HCT116 (cell line): ENCODE measurements around the gene RBM47.

Experiments used
- ATF3 ChIP-seq: IDR thresholded peaks from 2 replicates; pipeline ENCODE4 v1.6.1; 2012
- CTCF ChIP-seq, 3 experiments: fragments of 200-600 bp in 1 of 3; sonication (generic) in 1 of 3; IDR thresholded peaks in 2 of 3; conservative IDR thresholded peaks in 1 of 3; 2 replicates each; pipeline ENCODE4 v1.5.1; 2012 to 2017; ENCODE audit warnings: low read depth in 2 of 3, low read length in 2 of 3, antibody characterized with exemption in 1 of 3, borderline replicate concordance in 1 of 3, control low read depth in 1 of 3, mild to moderate bottlenecking in 1 of 3, mixed read lengths in 1 of 3, mixed run types in 1 of 3, moderate library complexity in 1 of 3; ENCODE audit not compliant: insufficient read depth in 1 of 3
- EGR1 ChIP-seq: IDR thresholded peaks from 2 replicates; pipeline ENCODE4 v1.6.1; 2012; ENCODE audit warnings: low read depth
- POLR2A ChIP-seq: IDR thresholded peaks from 2 replicates; pipeline ENCODE4 v1.7.0; 2011; ENCODE audit warnings: borderline replicate concordance; ENCODE audit not compliant: insufficient read depth, insufficient read length; ENCODE audit errors: extremely low read depth
- RAD21 ChIP-seq: IDR thresholded peaks from 2 replicates; pipeline ENCODE4 v1.6.1; 2012; ENCODE audit warnings: low read depth, mild to moderate bottlenecking
- TCF7L2 ChIP-seq: IDR thresholded peaks from 2 replicates; pipeline ENCODE4 v1.7.0; 2011; ENCODE audit warnings: borderline replicate concordance, inconsistent platforms; ENCODE audit not compliant: insufficient read depth, insufficient read length; ENCODE audit errors: extremely low read depth
- ZNF274 ChIP-seq: fragments of 200-500 bp; sonication (Bioruptor generic); IDR thresholded peaks from 2 replicates; pipeline ENCODE4 v1.6.1; 2014; ENCODE audit warnings: mild to moderate bottlenecking, low read depth, low read length, inconsistent platforms
- TF ChIP-seq, protein P1 (sequence below): IDR thresholded peaks from 2 replicates; pipeline ENCODE4 v1.6.1; 2012; ENCODE audit warnings: low read depth

DNA sequence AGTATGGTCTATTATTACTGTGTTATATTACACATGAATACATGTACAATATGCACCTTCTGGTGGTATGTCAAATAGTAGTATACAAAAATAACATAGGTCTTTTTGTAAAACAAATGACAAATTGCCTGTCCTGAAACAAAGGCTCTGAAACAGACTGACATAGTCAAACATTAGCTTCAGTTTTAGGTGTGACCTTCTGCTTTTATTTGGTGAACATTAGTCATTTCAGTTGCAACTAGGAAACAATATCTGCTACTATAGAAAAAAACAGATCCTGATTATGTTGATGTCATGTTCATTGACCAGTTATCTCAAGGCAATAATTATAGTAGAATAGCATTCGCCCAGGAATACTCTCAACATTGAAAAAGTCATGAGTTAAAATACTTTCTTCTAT lies 171.6 kb downstream of the RBM47 start:
- TF ChIP-seq CTCF (IDR thresholded peaks at IDR 0.05 in 2 of 3, conservative IDR thresholded peaks at IDR 0.05 in 1 of 3; ENCODE audit: borderline replicate concordance in 1 of 3, insufficient read depth in 1 of 3, low read depth in 2 of 3, low read length in 2 of 3): no peak
- no peak for TF ChIP-seq POLR2A
- no peak for TF ChIP-seq TCF7L2
- TF ChIP-seq, protein P1, sequence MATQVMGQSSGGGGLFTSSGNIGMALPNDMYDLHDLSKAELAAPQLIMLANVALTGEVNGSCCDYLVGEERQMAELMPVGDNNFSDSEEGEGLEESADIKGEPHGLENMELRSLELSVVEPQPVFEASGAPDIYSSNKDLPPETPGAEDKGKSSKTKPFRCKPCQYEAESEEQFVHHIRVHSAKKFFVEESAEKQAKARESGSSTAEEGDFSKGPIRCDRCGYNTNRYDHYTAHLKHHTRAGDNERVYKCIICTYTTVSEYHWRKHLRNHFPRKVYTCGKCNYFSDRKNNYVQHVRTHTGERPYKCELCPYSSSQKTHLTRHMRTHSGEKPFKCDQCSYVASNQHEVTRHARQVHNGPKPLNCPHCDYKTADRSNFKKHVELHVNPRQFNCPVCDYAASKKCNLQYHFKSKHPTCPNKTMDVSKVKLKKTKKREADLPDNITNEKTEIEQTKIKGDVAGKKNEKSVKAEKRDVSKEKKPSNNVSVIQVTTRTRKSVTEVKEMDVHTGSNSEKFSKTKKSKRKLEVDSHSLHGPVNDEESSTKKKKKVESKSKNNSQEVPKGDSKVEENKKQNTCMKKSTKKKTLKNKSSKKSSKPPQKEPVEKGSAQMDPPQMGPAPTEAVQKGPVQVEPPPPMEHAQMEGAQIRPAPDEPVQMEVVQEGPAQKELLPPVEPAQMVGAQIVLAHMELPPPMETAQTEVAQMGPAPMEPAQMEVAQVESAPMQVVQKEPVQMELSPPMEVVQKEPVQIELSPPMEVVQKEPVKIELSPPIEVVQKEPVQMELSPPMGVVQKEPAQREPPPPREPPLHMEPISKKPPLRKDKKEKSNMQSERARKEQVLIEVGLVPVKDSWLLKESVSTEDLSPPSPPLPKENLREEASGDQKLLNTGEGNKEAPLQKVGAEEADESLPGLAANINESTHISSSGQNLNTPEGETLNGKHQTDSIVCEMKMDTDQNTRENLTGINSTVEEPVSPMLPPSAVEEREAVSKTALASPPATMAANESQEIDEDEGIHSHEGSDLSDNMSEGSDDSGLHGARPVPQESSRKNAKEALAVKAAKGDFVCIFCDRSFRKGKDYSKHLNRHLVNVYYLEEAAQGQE: no peak
- no peak for TF ChIP-seq RAD21
- no peak for TF ChIP-seq EGR1
- no peak for TF ChIP-seq ZNF274
- no peak for TF ChIP-seq ATF3
